RWPE1 (cell line): Measurements from ENCODE around the gene TBXA2R.
A peak's percentile ranks its signal among the peaks of the same experiment; 100 is the strongest.

Source experiments
- CTCF ChIA-PET: fragments of 350-600 bp; sonication (Branson Sonifier 250); formaldehyde crosslinking; extraction: SDS; loops from one replicate; lab custom pipeline; 2021; lab: Yijun Ruan, JAX
- POLR2A ChIA-PET: fragments of 400-600 bp; formaldehyde crosslinking; extraction: SDS; loops from one replicate; lab custom pipeline; 2020; ENCODE audit warnings: antibody characterized with exemption; ENCODE audit not compliant: low non-redundant PET; lab: Yijun Ruan, JAX
- DNase-seq: peaks from one replicate; pipeline ENCODE4 v3.0.0; 2012; ENCODE audit warnings: low spot score
- H3K27ac ChIP-seq: fragments of 450-650 bp; 2 replicates; pipeline ENCODE4 v1.5.1; 2017
- CTCF ChIP-seq: fragments of 450-650 bp; conservative IDR thresholded peaks from 2 replicates; pipeline ENCODE4 v1.5.1; 2017; ENCODE audit warnings: low read depth, mild to moderate bottlenecking

TBXA2R gene

DNA sequence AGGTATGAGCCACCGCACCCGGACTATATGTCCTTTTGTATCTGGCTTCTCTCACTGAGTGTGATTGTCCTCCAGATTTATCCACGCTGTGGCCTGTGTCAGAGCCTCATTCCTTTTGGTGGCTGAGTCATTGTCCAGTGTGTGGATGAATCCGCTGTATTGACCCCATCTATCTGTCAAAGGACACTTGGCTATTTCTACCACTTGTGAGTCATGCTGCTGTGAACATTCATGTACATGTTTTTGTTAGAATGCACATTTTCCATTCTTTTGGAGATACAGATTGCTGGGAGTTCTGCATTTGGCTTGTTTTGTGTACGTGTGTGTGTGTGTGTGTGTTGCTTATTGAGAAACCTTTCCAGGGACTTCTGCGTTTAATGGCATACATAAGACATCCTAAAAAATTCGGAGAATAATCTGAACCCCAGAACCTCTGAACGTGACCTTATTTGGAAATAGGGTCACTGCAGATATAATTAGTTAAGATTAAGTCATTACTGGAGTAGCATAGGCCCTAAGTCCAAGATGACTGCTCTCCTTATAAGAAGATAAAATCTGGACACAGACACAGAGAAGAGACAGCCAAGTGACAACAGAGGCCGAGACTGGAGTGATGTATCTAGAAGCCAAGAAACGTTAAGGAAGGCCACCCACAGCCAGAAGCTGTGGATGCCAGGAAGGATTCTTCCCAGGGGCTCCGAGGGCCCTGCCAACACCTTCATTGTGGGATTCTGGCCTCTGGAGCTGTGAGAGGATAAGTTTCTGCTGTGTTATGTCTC, 26.3 kb downstream of the TBXA2R start:
- CTCF ChIA-PET, result interaction anchor here (0.7 kb wide), 1 partner anchor 13 kb away, joined by 4 read pairs; no protein-coding TSS in a partner anchor
- POLR2A ChIA-PET, result no interaction called here
- peak overlapping the region; percentile 25 for H3K27ac ChIP-seq
- no peak for DNase-seq
- no peak for TF ChIP-seq CTCF

DNA sequence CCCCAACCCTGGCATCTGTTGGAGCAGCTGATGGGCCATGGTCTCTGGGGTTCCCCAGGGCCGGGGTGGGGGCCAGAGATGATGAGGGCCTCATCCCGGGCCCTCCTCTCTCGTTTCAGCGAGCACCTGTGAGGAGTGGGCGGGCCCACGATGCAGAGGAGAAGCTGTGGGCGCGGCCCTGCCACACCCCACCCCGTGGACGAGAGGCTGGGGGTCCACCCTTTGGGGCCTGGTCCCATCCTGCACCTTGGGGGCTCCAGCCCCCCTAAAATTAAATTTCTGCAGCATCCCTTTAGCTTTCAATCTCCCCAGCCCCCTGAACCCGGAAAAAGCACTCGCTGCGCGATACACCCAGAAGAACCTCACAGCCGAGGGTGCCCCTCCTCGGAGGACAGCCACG, 28.3 kb downstream of the TBXA2R start:
- CTCF ChIA-PET, result no interaction called here
- POLR2A ChIA-PET, result no interaction called here
- DNase-seq, result no peak
- no peak for TF ChIP-seq CTCF
- H3K27ac ChIP-seq, result no peak overlapping the region; the same call in 1 of the 2 replicates

GRCh38 chr19:3577723-3578344, 28.8 kb downstream of the TBXA2R start:
- ChIA-PET POLR2A (no interaction called here), CTCF (no interaction called here)
- no peak overlapping the region for H3K27ac ChIP-seq
- no peak for TF ChIP-seq CTCF
- no peak for DNase-seq

- no peak for TF ChIP-seq CTCF
- peak overlapping the region; percentile 24; the same call in 1 of the 2 replicates for H3K27ac ChIP-seq
- ChIA-PET CTCF (no interaction called here), POLR2A (no interaction called here)
- DNase-seq, result no peak
Observed at GRCh38 chr19:3576696-3577443, 29.8 kb downstream of the TBXA2R start.

- ChIA-PET POLR2A (no interaction called here), CTCF (interaction anchor here (0.6 to 1.7 kb wide), 5 partner anchors 9 to 116 kb away, joined by 3 to 7 read pairs (median 4); partner anchors contain the start of gene GIPC3)
- no peak for TF ChIP-seq CTCF
- DNase-seq, result no peak
- peak overlapping the region; percentile 24 for H3K27ac ChIP-seq
Observed at GRCh38 chr19:3575949-3576673, 30.6 kb downstream of the TBXA2R start.
